Effector memory CD8-positive, alpha-beta T cell (primary cell): Measurements from ENCODE around the gene PTH2.

Source experiments
- ATAC-seq: fragments of 150-1000 bp; cut with Tn5 transposase; replicated peaks from 2 replicates; pipeline ENCODE4 v1.10.0; 2021; ENCODE audit warnings: mild to moderate bottlenecking, moderate library complexity
- DNase-seq, 3 experiments: peaks; one replicate each; pipeline ENCODE4 v3.0.0; 2021
- H3K27ac Mint-ChIP-seq, 2 donors: one replicate each; pipeline ENCODE4 v1.8.0; 2022; ENCODE audit warnings: mild to moderate bottlenecking in 2 of 2, mixed read lengths in 2 of 2, moderate library complexity in 2 of 2
- H3K27me3 Mint-ChIP-seq, 2 donors: one replicate each; pipeline ENCODE4 v1.8.0; 2022; ENCODE audit warnings: mixed read lengths in 2 of 2
- H3K36me3 Mint-ChIP-seq: one replicate; pipeline ENCODE4 v1.8.0; 2022; ENCODE audit warnings: mild to moderate bottlenecking, moderate library complexity, mixed read lengths; ENCODE audit not compliant: insufficient read depth
- H3K4me1 Mint-ChIP-seq, 2 donors: one replicate each; pipeline ENCODE4 v1.8.0; 2022; ENCODE audit warnings: low read depth in 2 of 2, mixed read lengths in 2 of 2
- H3K4me3 Mint-ChIP-seq, 2 donors: one replicate each; pipeline ENCODE4 v1.8.0; 2022; ENCODE audit warnings: mild to moderate bottlenecking in 2 of 2, mixed read lengths in 2 of 2, moderate library complexity in 2 of 2
- H3K9me3 Mint-ChIP-seq, 2 donors: one replicate each; pipeline ENCODE4 v1.8.0; 2022; ENCODE audit warnings: mixed read lengths in 2 of 2

Gene PTH2

DNA sequence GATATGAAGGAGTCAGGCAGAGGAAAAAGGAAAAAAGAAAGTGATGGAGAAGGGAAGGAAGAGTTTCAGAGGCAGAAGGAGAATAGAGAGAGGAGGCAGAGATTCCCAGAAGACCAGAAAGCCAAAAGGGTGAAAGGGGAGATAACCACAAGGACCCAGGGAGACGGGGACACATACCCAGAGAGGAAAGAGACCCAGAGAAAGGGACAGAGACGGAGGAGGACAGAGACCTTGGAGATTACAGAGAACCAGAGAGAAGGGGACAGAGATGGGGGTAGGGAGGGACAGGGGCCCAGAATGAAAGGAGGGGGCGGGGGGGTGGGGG is 1.4 kb downstream of the PTH2 start:
- Mint-ChIP-seq H3K27me3 (peaks cover 91 to 100% of the 10 kb centered on the region in 2 donors), H3K9me3 (no peaks in the 10 kb centered on the region), H3K4me3 (peak overlapping the region; percentile 29 to 59), H3K36me3 (peaks cover 7% of the 10 kb centered on the region), H3K27ac (peak overlapping the region in 1 of 2 donors; percentile 60), H3K4me1 (peaks cover 35 to 43% of the 10 kb centered on the region in 2 donors)
- DNase-seq (no peak), ATAC-seq (no peak)

DNA sequence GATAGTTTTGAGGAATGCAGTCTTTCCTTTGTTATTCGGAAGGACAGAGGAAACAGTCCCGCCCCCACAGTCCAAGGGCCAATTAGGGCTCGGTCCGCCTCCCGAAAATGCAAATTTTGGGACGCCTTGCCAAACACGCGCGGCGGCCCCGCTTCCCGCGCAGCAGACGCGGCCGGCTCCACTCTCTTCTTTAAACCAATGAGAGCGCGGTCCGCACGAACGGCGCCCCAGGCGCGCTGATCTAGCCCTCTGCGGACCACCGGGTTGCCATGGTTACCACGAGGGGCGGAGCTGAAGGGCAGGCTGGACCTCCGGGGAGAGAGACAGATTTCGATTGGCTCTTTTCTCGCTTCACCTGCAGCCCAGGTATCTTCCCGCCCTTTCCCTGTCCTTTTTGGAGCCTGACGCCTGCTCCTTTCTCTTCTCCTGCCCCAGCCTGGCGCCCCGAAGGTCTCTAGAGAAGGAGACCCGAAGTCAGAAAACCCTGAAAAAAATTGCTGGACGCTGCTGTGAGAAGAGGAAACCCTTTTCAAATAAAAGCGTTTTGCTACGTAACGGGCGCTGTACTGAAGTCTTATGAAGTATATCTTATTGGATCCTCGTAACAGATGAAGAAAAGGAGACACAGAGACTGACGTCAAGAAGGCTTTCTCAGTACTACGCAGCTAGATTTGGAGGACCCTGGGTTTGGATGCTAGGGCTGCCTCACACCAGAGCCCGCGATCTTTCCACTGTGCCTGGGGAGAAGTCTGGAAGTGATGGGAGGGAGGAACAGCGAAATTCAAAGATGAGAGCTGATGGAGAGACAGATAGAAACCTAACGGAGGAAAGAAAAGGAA is 2.0 kb downstream of the PTH2 start:
- Mint-ChIP-seq H3K9me3 (no peaks in the 10 kb centered on the region), H3K4me1 (peaks cover 32 to 37% of the 10 kb centered on the region in 2 donors), H3K4me3 (peak overlapping the region; percentile 29 to 59), H3K27ac (peak overlapping the region in 1 of 2 donors; percentile 60), H3K27me3 (peaks cover 85 to 100% of the 10 kb centered on the region in 2 donors), H3K36me3 (peaks cover 7% of the 10 kb centered on the region)
- no peak for ATAC-seq
- DNase-seq = no peak

GRCh38 chr19:49420227-49420626 is 3.0 kb downstream of the PTH2 start:
- H3K4me1 Mint-ChIP-seq = peaks cover 23 to 28% of the 10 kb centered on the region in 2 donors
- no peak for ATAC-seq
- H3K36me3 Mint-ChIP-seq = peaks cover 3% of the 10 kb centered on the region
- H3K27me3 Mint-ChIP-seq = peaks cover 81 to 100% of the 10 kb centered on the region in 2 donors
- H3K4me3 Mint-ChIP-seq = no peak overlapping the region
- no peaks in the 10 kb centered on the region for H3K9me3 Mint-ChIP-seq
- no peak for DNase-seq
- H3K27ac Mint-ChIP-seq = no peak overlapping the region

DNA sequence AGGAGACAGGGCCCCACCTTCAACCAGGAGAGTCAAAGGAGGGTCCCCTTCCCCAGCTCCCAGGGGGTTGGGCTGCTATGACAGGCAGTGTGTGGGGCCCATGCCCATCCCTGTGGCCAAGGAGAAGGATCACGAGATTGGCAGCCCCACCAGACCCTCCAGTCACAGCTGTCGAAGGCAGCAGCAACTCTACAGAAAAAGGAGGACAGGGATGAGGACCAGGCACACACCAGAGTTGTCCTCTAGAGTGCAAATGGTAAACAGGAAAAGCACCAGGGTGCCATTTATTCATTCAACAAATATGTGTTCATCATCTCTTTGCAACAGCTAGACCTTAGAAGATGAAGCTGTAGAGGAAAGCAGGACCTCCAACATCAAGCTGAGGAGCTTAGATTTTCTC is 4.1 kb downstream of the PTH2 start:
- peaks cover 3% of the 10 kb centered on the region for H3K36me3 Mint-ChIP-seq
- no peak overlapping the region for H3K4me3 Mint-ChIP-seq
- H3K27ac Mint-ChIP-seq = no peak overlapping the region
- H3K27me3 Mint-ChIP-seq = peaks cover 75 to 91% of the 10 kb centered on the region in 2 donors
- ATAC-seq (no peak), DNase-seq (no peak)
- peaks cover 20 to 28% of the 10 kb centered on the region in 2 donors for H3K4me1 Mint-ChIP-seq
- no peaks in the 10 kb centered on the region for H3K9me3 Mint-ChIP-seq

GRCh38 chr19:49418511-49418910 is 4.7 kb downstream of the PTH2 start:
- H3K4me1 Mint-ChIP-seq = peaks cover 15 to 22% of the 10 kb centered on the region in 2 donors
- H3K27me3 Mint-ChIP-seq = peaks cover 68 to 85% of the 10 kb centered on the region in 2 donors
- no peak overlapping the region for H3K4me3 Mint-ChIP-seq
- no peaks in the 10 kb centered on the region for H3K9me3 Mint-ChIP-seq
- DNase-seq (no peak), ATAC-seq (no peak)
- H3K36me3 Mint-ChIP-seq = peaks cover 3% of the 10 kb centered on the region
- H3K27ac Mint-ChIP-seq = no peak overlapping the region

DNA sequence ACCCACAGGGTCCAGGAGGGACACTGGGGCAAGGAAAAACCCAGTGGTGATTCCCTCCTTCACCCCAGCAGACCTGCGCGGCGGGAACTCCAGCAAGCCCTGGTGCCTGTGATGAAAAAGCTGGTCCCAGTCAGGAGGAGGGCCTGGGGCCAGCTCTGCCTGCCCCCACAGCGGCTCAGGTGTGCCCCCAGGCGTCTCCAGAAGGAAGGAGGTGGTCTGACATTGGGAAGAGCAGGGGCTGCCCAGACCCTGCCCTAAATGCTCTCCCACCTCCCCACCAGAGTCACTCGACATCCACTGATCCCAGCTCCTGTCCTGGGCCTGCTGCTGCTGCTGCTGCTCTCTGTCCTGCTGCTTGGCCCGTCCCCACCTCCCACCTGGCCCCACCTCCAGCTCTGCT is 6.2 kb downstream of the PTH2 start:
- Mint-ChIP-seq H3K4me3 (no peak overlapping the region), H3K27me3 (peaks cover 55 to 70% of the 10 kb centered on the region in 2 donors), H3K9me3 (no peaks in the 10 kb centered on the region), H3K36me3 (peaks cover 3% of the 10 kb centered on the region), H3K27ac (no peak overlapping the region), H3K4me1 (peaks cover 10 to 13% of the 10 kb centered on the region in 2 donors)
- DNase-seq (no peak), ATAC-seq (no peak)

GRCh38 chr19:49415810-49416200 is 7.4 kb downstream of the PTH2 start:
- H3K4me3 Mint-ChIP-seq = no peak overlapping the region
- H3K4me1 Mint-ChIP-seq = peaks cover 6 to 9% of the 10 kb centered on the region in 2 donors
- no peak for DNase-seq
- H3K9me3 Mint-ChIP-seq = no peaks in the 10 kb centered on the region
- peaks cover 3% of the 10 kb centered on the region for H3K36me3 Mint-ChIP-seq
- H3K27ac Mint-ChIP-seq = no peak overlapping the region
- ATAC-seq = no peak
- peaks cover 42 to 57% of the 10 kb centered on the region in 2 donors for H3K27me3 Mint-ChIP-seq

DNA sequence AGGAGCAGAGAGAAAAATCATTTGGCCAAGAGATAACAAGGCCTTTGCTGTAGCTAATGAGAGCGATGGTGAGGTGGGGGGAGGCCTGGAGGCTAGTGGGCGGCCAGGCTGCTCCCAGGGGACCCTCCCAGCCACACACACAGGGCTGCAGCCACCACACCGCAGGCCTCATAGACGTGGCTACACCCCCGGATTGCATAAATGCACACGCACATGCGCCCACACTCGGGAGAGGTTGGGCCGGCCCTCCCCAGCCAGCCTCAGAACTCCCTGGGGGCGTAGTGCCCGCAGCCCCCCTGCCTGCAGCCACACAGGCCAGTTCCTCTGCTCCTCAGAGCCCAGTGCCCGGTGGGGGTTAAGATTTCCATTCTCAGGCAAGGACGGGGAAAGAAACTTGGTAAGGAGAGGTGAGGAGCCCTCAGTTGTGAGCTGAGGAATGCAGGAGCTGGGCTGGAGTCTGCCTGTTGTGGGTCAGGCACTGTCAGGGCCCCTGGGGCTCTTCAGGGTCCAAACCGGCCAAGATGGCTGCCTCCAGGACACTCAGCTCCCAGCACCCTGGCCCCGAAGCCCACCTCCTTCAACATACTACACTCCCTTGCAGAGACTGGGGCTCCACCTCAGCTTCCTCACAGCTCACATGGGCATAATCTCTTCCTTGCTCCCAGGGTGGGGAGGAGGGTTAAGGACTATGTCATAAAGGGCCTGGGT is 8.0 kb downstream of the PTH2 start:
- H3K9me3 Mint-ChIP-seq = no peaks in the 10 kb centered on the region
- ATAC-seq (no peak), DNase-seq (no peak)
- no peak overlapping the region for H3K4me3 Mint-ChIP-seq
- H3K36me3 Mint-ChIP-seq = peaks cover 3% of the 10 kb centered on the region
- H3K27ac Mint-ChIP-seq = no peak overlapping the region
- peaks cover 37 to 52% of the 10 kb centered on the region in 2 donors for H3K27me3 Mint-ChIP-seq
- peaks cover 6 to 12% of the 10 kb centered on the region in 2 donors for H3K4me1 Mint-ChIP-seq

- H3K9me3 Mint-ChIP-seq = no peaks in the 10 kb centered on the region
- H3K36me3 Mint-ChIP-seq = no peaks in the 10 kb centered on the region
- H3K27ac Mint-ChIP-seq = peak overlapping the region in 1 of 2 donors; percentile 28
These were observed 9.0 kb downstream of the PTH2 start for GRCh38 chr19:49414256-49414655.

DNA sequence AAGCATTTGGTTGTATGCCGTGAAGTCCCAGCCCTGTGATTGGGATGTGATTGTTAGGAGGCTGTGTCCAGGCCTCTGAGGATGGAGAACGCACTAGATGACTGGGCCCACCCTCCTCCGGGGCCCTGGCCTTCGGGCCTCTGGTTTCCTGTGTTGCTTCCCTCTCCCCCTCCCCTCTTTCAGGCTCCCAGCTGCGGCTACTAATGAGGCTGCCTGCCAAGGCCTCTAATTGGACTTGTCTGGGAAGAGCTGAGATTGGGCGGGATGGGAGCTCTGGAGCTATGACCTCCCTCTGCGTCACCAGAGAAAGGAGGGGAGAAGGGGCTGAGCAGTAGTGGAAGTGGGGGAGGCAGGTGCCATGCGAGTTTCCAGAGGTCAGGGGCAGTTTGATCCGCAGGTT is 9.9 kb downstream of the PTH2 start:
- Mint-ChIP-seq H3K4me3 (no peak overlapping the region), H3K36me3 (no peaks in the 10 kb centered on the region), H3K9me3 (no peaks in the 10 kb centered on the region), H3K27ac (no peak overlapping the region), H3K4me1 (peaks cover 22 to 30% of the 10 kb centered on the region in 2 donors), H3K27me3 (peaks cover 18 to 33% of the 10 kb centered on the region in 2 donors)
- ATAC-seq = no peak
- DNase-seq = no peak

More at GRCh38 chr19:49414256-49414655, 9.0 kb downstream of the PTH2 start:
- no peak for ATAC-seq
- H3K4me3 Mint-ChIP-seq = no peak overlapping the region
- peaks cover 27 to 42% of the 10 kb centered on the region in 2 donors for H3K27me3 Mint-ChIP-seq
- H3K4me1 Mint-ChIP-seq = peaks cover 15 to 22% of the 10 kb centered on the region in 2 donors
- no peak for DNase-seq

DNA sequence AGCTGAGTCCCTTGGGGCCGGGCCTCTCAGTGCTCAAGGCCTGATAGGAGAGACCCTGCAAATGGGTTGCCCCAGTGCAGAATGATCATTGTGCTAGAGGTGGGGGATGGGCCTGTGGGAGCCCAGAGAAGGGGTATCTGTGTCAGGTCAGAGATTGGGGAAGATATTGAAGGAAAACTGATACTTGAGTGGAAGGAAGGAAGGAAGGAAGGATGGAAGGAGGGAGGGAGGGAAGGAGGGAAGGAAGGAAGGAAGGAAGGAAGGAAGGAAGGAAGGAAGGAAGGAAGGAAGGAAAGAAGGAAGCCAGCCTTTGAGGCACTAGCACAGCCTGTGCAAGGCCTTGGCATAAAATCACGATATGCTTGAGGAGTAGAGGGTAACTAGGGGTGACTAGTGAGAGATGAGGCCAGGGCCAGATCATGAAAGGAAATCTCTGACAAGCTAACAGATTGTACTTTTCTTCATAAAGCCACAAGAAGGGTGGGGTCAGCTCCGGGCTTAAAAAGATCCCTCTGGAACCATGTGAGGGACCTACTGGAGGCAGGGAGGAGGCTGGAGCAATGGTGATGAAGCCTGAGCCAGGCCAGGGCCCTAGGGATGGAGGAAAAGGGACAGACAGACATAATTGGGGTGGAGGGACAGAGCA is 11.4 kb downstream of the PTH2 start:
- no peak overlapping the region for H3K4me3 Mint-ChIP-seq

GRCh38 chr19:49409441-49410029 is 13.7 kb downstream of the PTH2 start:
- Mint-ChIP-seq H3K4me1 (peaks cover 24 to 37% of the 10 kb centered on the region in 2 donors), H3K36me3 (no peaks in the 10 kb centered on the region), H3K4me3 (peak overlapping the region; percentile 48 to 73), H3K27ac (peak overlapping the region; percentile 65 to 76), H3K27me3 (no peaks in the 10 kb centered on the region), H3K9me3 (no peaks in the 10 kb centered on the region)
- DNase-seq = no peak
- peak; percentile 75 for ATAC-seq

More for the DNA sequence above, 11.4 kb downstream of the PTH2 start:
- Mint-ChIP-seq H3K27me3 (peaks cover 6 to 17% of the 10 kb centered on the region in 2 donors), H3K27ac (peak overlapping the region in 1 of 2 donors; percentile 86), H3K4me1 (peaks cover 24 to 37% of the 10 kb centered on the region in 2 donors), H3K9me3 (no peaks in the 10 kb centered on the region), H3K36me3 (no peaks in the 10 kb centered on the region)
- DNase-seq = no peak
- no peak for ATAC-seq

DNA sequence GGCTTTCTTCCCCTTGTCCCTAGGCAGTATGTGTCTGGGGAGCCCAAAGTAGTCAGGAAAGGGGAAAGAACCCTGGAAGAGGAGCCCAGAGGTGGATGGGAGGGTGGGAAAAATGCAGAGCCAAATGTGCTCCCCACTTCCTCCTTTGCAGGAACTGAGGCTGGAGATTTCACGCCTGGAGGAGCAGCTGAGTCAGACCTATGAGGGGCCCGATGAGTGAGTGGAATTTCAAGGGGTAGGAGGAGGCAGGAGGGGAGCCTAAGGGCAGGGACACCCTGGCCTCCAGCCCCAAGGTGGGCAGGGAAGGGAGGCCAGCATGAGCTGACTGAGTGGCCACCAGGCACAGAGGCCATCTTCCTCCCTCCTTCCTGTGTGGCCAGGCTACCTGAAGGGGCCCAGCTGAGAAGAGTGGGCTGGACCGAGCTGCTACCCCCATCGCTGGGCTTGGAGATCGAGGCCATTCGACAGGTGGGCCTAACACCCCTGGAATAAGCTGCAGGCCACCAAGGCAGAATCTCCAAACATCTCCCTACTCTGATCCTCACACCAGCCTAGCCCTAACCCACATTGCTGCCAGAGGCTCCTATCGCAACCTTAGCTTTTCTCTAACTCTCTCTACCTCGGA is 14.3 kb downstream of the PTH2 start:
- H3K4me3 Mint-ChIP-seq = peak overlapping the region; percentile 48 to 73
- ATAC-seq (no peak), DNase-seq (no peak)
- peaks cover 24 to 37% of the 10 kb centered on the region in 2 donors for H3K4me1 Mint-ChIP-seq
- no peaks in the 10 kb centered on the region for H3K9me3 Mint-ChIP-seq
- H3K36me3 Mint-ChIP-seq = no peaks in the 10 kb centered on the region
- H3K27ac Mint-ChIP-seq = peak overlapping the region; percentile 65 to 76
- H3K27me3 Mint-ChIP-seq = no peaks in the 10 kb centered on the region
